GM18519 (cell line): ENCODE measurements around the gene SCARB2.
"Not testable (repeated sequence)": the region's sequence is repeated elsewhere in the genome, so short reads cannot be mapped to it uniquely, and the experiment has no call there.

Source experiments
- ATAC-seq: cut with Tn5 transposase; IDR thresholded peaks from one replicate; pipeline ENCODE4 v1.9.1; 2021; ENCODE audit warnings: mild to moderate bottlenecking, moderate library complexity; ENCODE audit not compliant: unreplicated experiment, low FRiP score

The SCARB2 gene

GRCh38 chr4:76213415-76214176, at the start of gene SCARB2:
TSS of gene SCARB2 (minus strand) at chr4:76213824. CDS start at chr4:76213543, 281 bp downstream.
- ATAC-seq: peak; percentile 47

GRCh38 chr4:76260571-76260970, 46.9 kb upstream of the SCARB2 start:
- no peak for ATAC-seq

- ATAC-seq: no peak
Observed at GRCh38 chr4:76257824-76258223, 44.2 kb upstream of the SCARB2 start.

- no peak for ATAC-seq
Observed at GRCh38 chr4:76256968-76257367, 43.3 kb upstream of the SCARB2 start.

- no peak for ATAC-seq
Observed at GRCh38 chr4:76256032-76256431, 42.4 kb upstream of the SCARB2 start.

GRCh38 chr4:76253511-76253910, 39.9 kb upstream of the SCARB2 start:
- ATAC-seq: no peak

- ATAC-seq: no peak
Observed at GRCh38 chr4:76252271-76252653, 38.6 kb upstream of the SCARB2 start.

- no peak for ATAC-seq
Observed at GRCh38 chr4:76251441-76252270, 38.0 kb upstream of the SCARB2 start, which contains the start of gene FAM47E. TSS of gene FAM47E (plus strand) at chr4:76251721. CDS start at chr4:76251747, 26 bp downstream.

GRCh38 chr4:76250962-76251361, 37.3 kb upstream of the SCARB2 start:
- no peak for ATAC-seq

GRCh38 chr4:76246852-76247251, 33.2 kb upstream of the SCARB2 start:
- ATAC-seq: no peak

- ATAC-seq: no peak
Observed at GRCh38 chr4:76246025-76246424, 32.4 kb upstream of the SCARB2 start.

GRCh38 chr4:76243877-76244276, 30.3 kb upstream of the SCARB2 start:
- not testable (repeated sequence) for ATAC-seq

- no peak for ATAC-seq
Observed at GRCh38 chr4:76240236-76240635, 26.6 kb upstream of the SCARB2 start.

GRCh38 chr4:76238701-76239100, 25.1 kb upstream of the SCARB2 start:
- no peak for ATAC-seq

GRCh38 chr4:76238236-76238635, 24.6 kb upstream of the SCARB2 start:
- no peak for ATAC-seq

- ATAC-seq: no peak
Observed at GRCh38 chr4:76235915-76236314, 22.3 kb upstream of the SCARB2 start.

- no peak for ATAC-seq
Observed at GRCh38 chr4:76235407-76235806, 21.8 kb upstream of the SCARB2 start.

- no peak for ATAC-seq
Observed at GRCh38 chr4:76234679-76235044, 21.0 kb upstream of the SCARB2 start.

GRCh38 chr4:76233967-76234678, 20.5 kb upstream of the SCARB2 start:
- ATAC-seq: no peak

- ATAC-seq: no peak
Observed at GRCh38 chr4:76233529-76233928, 19.9 kb upstream of the SCARB2 start.

- ATAC-seq: no peak
Observed at GRCh38 chr4:76233083-76233482, 19.5 kb upstream of the SCARB2 start.
